Measurements from ENCODE around the gene FANCB.

- TF ChIP-seq, protein P1, sequence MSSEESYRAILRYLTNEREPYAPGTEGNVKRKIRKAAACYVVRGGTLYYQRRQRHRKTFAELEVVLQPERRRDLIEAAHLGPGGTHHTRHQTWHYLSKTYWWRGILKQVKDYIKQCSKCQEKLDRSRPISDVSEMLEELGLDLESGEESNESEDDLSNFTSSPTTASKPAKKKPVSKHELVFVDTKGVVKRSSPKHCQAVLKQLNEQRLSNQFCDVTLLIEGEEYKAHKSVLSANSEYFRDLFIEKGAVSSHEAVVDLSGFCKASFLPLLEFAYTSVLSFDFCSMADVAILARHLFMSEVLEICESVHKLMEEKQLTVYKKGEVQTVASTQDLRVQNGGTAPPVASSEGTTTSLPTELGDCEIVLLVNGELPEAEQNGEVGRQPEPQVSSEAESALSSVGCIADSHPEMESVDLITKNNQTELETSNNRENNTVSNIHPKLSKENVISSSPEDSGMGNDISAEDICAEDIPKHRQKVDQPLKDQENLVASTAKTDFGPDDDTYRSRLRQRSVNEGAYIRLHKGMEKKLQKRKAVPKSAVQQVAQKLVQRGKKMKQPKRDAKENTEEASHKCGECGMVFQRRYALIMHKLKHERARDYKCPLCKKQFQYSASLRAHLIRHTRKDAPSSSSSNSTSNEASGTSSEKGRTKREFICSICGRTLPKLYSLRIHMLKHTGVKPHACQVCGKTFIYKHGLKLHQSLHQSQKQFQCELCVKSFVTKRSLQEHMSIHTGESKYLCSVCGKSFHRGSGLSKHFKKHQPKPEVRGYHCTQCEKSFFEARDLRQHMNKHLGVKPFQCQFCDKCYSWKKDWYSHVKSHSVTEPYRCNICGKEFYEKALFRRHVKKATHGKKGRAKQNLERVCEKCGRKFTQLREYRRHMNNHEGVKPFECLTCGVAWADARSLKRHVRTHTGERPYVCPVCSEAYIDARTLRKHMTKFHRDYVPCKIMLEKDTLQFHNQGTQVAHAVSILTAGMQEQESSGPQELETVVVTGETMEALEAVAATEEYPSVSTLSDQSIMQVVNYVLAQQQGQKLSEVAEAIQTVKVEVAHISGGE (tag by site-specific recombination; conservative IDR thresholded peaks at IDR 0.05; ENCODE audit: low read depth): no peak
- TF ChIP-seq ZNF239 (tag by site-specific recombination; IDR thresholded peaks at IDR 0.05) (no peak), ZNF747 (tag by site-specific recombination; IDR thresholded peaks at IDR 0.05) (no peak), CTCF (tag by site-specific recombination; IDR thresholded peaks at IDR 0.05) (no peak), GLI4 (tag by site-specific recombination; IDR thresholded peaks at IDR 0.05) (no peak), ZNF837 (tag by site-specific recombination; IDR thresholded peaks at IDR 0.05) (no peak), REST (tag by site-specific recombination; IDR thresholded peaks at IDR 0.05) (no peak)
Measured at GRCh38 chrX:14919407-14919806, 46.5 kb upstream of the FANCB start.
